GM12872 (cell line): Measurements from ENCODE around the gene SCUBE2.

Experiments used
- TF ChIP-seq, protein P1 (sequence below): IDR thresholded peaks from 3 replicates; pipeline ENCODE4 v1.5.1; 2011; ENCODE audit warnings: low read depth, mild to moderate bottlenecking, low read length, moderate library complexity; ENCODE audit not compliant: insufficient read depth

The SCUBE2 gene

GRCh38 chr11:9099617-9100016 lies 8.2 kb upstream of the SCUBE2 start:
- TF ChIP-seq, protein P1, sequence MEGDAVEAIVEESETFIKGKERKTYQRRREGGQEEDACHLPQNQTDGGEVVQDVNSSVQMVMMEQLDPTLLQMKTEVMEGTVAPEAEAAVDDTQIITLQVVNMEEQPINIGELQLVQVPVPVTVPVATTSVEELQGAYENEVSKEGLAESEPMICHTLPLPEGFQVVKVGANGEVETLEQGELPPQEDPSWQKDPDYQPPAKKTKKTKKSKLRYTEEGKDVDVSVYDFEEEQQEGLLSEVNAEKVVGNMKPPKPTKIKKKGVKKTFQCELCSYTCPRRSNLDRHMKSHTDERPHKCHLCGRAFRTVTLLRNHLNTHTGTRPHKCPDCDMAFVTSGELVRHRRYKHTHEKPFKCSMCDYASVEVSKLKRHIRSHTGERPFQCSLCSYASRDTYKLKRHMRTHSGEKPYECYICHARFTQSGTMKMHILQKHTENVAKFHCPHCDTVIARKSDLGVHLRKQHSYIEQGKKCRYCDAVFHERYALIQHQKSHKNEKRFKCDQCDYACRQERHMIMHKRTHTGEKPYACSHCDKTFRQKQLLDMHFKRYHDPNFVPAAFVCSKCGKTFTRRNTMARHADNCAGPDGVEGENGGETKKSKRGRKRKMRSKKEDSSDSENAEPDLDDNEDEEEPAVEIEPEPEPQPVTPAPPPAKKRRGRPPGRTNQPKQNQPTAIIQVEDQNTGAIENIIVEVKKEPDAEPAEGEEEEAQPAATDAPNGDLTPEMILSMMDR = no peak

GRCh38 chr11:9096427-9096826 lies 5.0 kb upstream of the SCUBE2 start:
- TF ChIP-seq, protein P1 = no peak

DNA sequence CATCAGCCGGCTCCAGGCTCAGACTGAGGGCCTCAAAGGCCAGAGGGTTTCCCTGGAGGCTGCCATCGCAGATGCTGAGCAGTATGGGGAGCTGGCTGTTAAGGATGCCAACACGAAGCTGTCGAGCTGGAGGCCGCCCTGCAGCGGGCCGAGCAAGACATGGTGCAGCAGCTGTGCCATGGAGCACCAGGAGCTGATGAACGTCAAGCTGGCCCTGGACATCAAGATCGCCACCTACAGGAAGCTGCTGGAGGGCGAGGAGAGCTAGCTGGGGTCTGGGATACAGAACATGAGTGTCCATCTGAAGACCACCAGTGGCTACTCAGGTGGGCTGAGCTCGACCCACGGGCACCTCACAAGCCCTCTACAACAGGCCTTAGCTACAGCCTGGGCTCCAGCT lies 4.0 kb upstream of the SCUBE2 start:
- TF ChIP-seq, protein P1 = peak; percentile 52

DNA sequence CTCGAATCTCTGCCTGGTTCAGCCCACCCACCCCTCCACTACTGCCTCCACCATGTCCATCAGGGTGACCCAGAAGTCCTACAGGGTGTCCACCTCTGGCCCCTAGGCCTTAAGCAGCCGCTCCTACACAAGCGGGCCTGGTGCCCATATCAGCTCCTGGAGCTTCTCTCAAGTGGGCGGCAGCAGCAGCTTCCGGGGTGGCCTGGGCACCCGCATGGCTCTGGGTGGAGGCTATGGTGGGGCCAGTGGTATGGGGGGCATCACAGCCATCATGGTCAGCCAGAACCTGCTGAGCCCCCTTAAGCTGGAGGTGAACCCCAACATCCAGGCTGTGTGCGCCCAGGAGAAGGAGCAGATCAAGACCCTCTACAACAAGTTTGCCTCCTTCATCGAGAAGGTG lies 3.0 kb upstream of the SCUBE2 start:
- TF ChIP-seq, protein P1 = no peak

- TF ChIP-seq, protein P1 = peak; percentile 35; the same call in 1 of the 3 replicates
Measured at GRCh38 chr11:9092853-9093778, 1.7 kb upstream of the SCUBE2 start.

DNA sequence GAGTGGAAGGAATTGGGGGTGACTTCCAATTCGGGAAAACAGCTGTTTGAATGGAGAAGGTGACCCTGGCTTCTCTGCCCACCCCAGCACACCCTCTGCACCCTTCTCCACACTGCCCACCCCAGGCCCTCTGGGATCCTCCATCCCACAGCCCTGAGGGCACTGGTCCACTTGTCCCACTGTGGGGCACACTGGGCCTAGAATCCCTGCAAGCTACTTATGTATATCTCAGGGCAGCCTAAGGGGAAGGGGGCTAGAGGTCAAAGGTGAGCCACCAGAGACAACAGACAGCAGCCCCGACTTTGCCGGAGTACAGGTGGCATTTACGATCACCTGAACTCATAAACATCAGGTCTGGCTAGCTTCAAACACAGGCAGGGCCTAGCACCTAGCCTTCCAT lies 673 bp upstream of the SCUBE2 start:
- TF ChIP-seq, protein P1 = no peak

DNA sequence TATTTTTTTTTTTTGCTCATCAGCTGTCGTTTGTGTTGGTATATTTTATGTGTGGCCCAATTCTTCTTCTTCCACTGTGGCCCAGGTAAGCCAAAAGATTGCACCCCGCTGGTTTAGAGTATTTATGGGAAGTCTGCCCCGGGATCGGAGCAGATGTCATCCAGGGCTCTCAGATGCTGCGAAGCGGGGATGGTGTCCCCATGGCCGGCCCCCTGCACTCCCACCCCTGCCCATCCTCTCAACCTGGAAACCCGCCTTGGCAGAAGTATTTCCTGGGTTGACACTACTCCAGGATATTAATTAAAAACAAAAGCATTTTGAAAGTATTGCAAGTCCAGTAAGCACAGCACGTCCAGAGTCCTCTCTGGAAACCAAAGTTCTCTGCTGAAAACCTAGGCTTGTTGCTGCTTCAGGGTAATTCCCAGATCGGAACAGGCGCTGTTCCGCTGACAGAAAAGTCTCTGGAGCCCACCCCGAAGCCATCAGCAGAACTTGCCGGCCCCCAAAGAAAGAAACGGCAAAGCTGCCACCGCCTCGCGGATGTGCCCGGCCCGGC lies 833 bp downstream of the SCUBE2 start:
- TF ChIP-seq, protein P1 = no peak
